GM23338 (cell line): Measurements from ENCODE around the gene OR5H6. TPM values are rescaled to one million over a fixed set of nuclear protein-coding genes. Genes with fewer than 3 reads are reported as not detected.
A peak's percentile ranks its signal among the peaks of the same experiment; 100 is the strongest.
"Not testable (repeated sequence)": the region's sequence is repeated elsewhere in the genome, so short reads cannot be mapped to it uniquely, and the experiment has no call there.

Experiments used
- ATAC-seq: fragments of 200-7000 bp; cut with Tn5 transposase; 3 replicates; pipeline ENCODE4 v1.9.1; 2020
- DNase-seq: peaks from one replicate; pipeline ENCODE4 v3.0.0-alpha.2; 2015; ENCODE audit warnings: low spot score
- H2AFZ ChIP-seq: fragments of 200-600 bp; sonication (generic); 2 replicates; pipeline ENCODE4 v1.8.0; 2016; ENCODE audit warnings: antibody characterized with exemption, mild to moderate bottlenecking, moderate library complexity
- H3F3A ChIP-seq: fragments of 200-600 bp; sonication (generic); replicated peaks from 2 replicates; pipeline ENCODE4 v1.8.0; 2017; ENCODE audit warnings: antibody characterized with exemption, mixed run types, low read depth
- H3K27ac ChIP-seq: fragments of 200-600 bp; sonication (generic); 2 replicates; pipeline ENCODE4 v1.6.1; 2016; ENCODE audit warnings: low read depth
- H3K27me3 ChIP-seq: fragments of 200-600 bp; sonication (generic); 2 replicates; pipeline ENCODE4 v1.8.0; 2016; ENCODE audit warnings: mild to moderate bottlenecking, mixed run types, moderate library complexity; ENCODE audit not compliant: insufficient read depth
- H3K36me3 ChIP-seq: fragments of 200-600 bp; sonication (generic); 2 replicates; pipeline ENCODE4 v1.8.0; 2016; ENCODE audit warnings: mild to moderate bottlenecking; ENCODE audit not compliant: insufficient read depth
- H3K4me1 ChIP-seq: fragments of 200-600 bp; sonication (generic); 2 replicates; pipeline ENCODE4 v1.8.0; 2016; ENCODE audit warnings: mild to moderate bottlenecking, moderate library complexity; ENCODE audit not compliant: insufficient read depth
- H3K4me2 ChIP-seq: fragments of 200-600 bp; sonication (generic); 2 replicates; pipeline ENCODE4 v1.7.1; 2017; ENCODE audit warnings: mixed run types
- H3K4me3 ChIP-seq: fragments of 200-600 bp; sonication (generic); 2 replicates; pipeline ENCODE4 v1.6.1; 2016; ENCODE audit warnings: mixed run types
- H3K79me2 ChIP-seq: fragments of 200-600 bp; sonication (generic); replicated peaks from 2 replicates; pipeline ENCODE4 v1.8.0; 2017; ENCODE audit warnings: mild to moderate bottlenecking; ENCODE audit not compliant: insufficient read depth
- H3K9me2 ChIP-seq: fragments of 200-600 bp; sonication (generic); 2 replicates; pipeline ENCODE4 v1.8.0; 2017; ENCODE audit not compliant: insufficient read depth
- H4K20me1 ChIP-seq: fragments of 200-600 bp; sonication (generic); replicated peaks from 2 replicates; pipeline ENCODE4 v1.8.0; 2017; ENCODE audit warnings: mild to moderate bottlenecking; ENCODE audit not compliant: insufficient read depth
- H3K27ac Mint-ChIP-seq: 2 replicates; pipeline ENCODE4 v1.8.0; 2020; ENCODE audit warnings: inconsistent platforms, mild to moderate bottlenecking, moderate library complexity, mixed read lengths
- H3K27me3 Mint-ChIP-seq: 3 replicates; pipeline ENCODE4 v1.8.0; 2022; ENCODE audit warnings: low read depth, mild to moderate bottlenecking, moderate library complexity, mixed read lengths, inconsistent platforms; ENCODE audit not compliant: insufficient read depth, poor library complexity
- H3K36me3 Mint-ChIP-seq: 3 replicates; pipeline ENCODE4 v1.8.0; 2021; ENCODE audit warnings: low read depth, mild to moderate bottlenecking, inconsistent platforms, moderate library complexity, mixed read lengths
- H3K4me1 Mint-ChIP-seq: 3 replicates; pipeline ENCODE4 v1.8.0; 2020; ENCODE audit warnings: mild to moderate bottlenecking, inconsistent platforms, mixed read lengths
- H3K4me3 Mint-ChIP-seq: 3 replicates; pipeline ENCODE4 v1.8.0; 2021; ENCODE audit warnings: moderate library complexity, mild to moderate bottlenecking, inconsistent platforms, mixed read lengths
- H3K9me3 Mint-ChIP-seq: 3 replicates; pipeline ENCODE4 v1.8.0; 2020; ENCODE audit warnings: moderate library complexity, mild to moderate bottlenecking, inconsistent platforms, mixed read lengths
- CREB1 ChIP-seq: fragments of 250-450 bp; sonication (Bioruptor Pico); IDR thresholded peaks from 2 replicates; pipeline ENCODE4 v1.5.0; 2020; ENCODE audit warnings: low read depth, mild to moderate bottlenecking, moderate library complexity
- CTCF ChIP-seq, 2 experiments: fragments of 200-600 bp in 1 of 2; sonication (generic) in 1 of 2; conservative IDR thresholded peaks; 2 replicates each; pipeline versions ENCODE4 v1.5.1 to v1.6.1; 2016 to 2017; ENCODE audit warnings: antibody characterized with exemption in 2 of 2, low read depth in 2 of 2, mild to moderate bottlenecking in 2 of 2, moderate library complexity in 1 of 2
- EZH2 ChIP-seq: fragments of 200-600 bp; sonication (generic); IDR thresholded peaks from one replicate; pipeline ENCODE4 v1.8.0; 2017; ENCODE audit warnings: antibody characterized with exemption, mild to moderate bottlenecking, low read depth; ENCODE audit not compliant: unreplicated experiment
- EZH2phosphoT487 ChIP-seq: fragments of 200-600 bp; sonication (generic); IDR thresholded peaks from one replicate; pipeline ENCODE4 v1.8.1; 2018; ENCODE audit warnings: antibody characterized with exemption; ENCODE audit not compliant: unreplicated experiment
- JUNB ChIP-seq: IDR thresholded peaks from one replicate; pipeline ENCODE4 v1.6.1; 2016; ENCODE audit warnings: antibody characterized with exemption; ENCODE audit not compliant: unreplicated experiment
- POLR2AphosphoS5 ChIP-seq: IDR thresholded peaks from 2 replicates; pipeline ENCODE4 v1.6.1; 2016; ENCODE audit warnings: antibody characterized with exemption, low read depth
- ZNF114 ChIP-seq: fragments of 250-450 bp; sonication (Bioruptor Pico); IDR thresholded peaks from 2 replicates; pipeline ENCODE4 v1.5.0; 2020; ENCODE audit warnings: mild to moderate bottlenecking, moderate library complexity
- polyA plus RNA-seq: library from polyadenylated mRNA; unstranded; fragments of >200 nt; fragmentation: Nextera tagmentation; extraction: Ambion mirVana; gene quantifications from 2 replicates; pipeline ENCODE4 v1.2.1, GENCODE V29; 2016
- total RNA-seq: library from RNA; depleted of rRNA; stranded (reverse); fragments of >200 nt; shearing (Covaris generic); gene quantifications from 2 replicates; pipeline ENCODE4 v1.2.3, GENCODE V29; 2014
- TF ChIP-seq, protein P1 (sequence below): IDR thresholded peaks from one replicate; pipeline ENCODE4 v1.6.1; 2018; ENCODE audit warnings: antibody characterized with exemption; ENCODE audit not compliant: unreplicated experiment

Gene OR5H6
- total and polyA plus RNA-seq, 2 experiments from 2014 or later = 0.37 TPM; not detected in 1

DNA sequence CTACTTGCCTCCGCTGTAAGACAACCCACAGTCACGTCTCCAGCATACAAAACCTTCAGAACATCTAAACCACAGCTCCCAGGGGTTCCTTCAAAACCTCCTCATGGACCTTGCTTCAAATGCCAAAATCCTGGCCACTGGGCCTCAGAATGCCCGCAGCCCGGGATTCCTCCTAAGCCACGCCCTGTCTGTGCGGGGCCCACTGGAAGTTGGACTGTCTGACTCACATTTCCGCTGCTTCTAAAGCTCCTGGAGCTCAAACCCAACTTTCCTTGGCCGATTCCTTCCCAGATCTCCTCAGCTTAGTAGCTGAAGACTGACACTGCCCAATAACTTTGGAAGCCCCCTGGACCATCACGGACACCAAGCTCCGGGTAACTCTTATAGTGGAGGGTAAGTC lies 17.9 kb upstream of the OR5H6 start:
- Histone ChIP-seq H2AFZ (no peak overlapping the region), H3K79me2 (no peaks in the 10 kb centered on the region), H3K4me3 (no peak overlapping the region), H3K36me3 (no peaks in the 10 kb centered on the region), H3K27ac (no peak overlapping the region), H3F3A (no peaks in the 10 kb centered on the region), H3K4me2 (no peak overlapping the region), H3K4me1 (peaks cover 21% of the 10 kb centered on the region), H3K9me2 (peaks cover 16% of the 10 kb centered on the region), H4K20me1 (no peaks in the 10 kb centered on the region), H3K27me3 (no peaks in the 10 kb centered on the region)
- TF ChIP-seq POLR2AphosphoS5 = no peak
- no peak for TF ChIP-seq EZH2phosphoT487
- TF ChIP-seq CREB1 = no peak
- TF ChIP-seq EZH2 = no peak
- no peak for TF ChIP-seq ZNF114 (CRISPR knock-in tag)
- no peak for TF ChIP-seq JUNB
- no peak for TF ChIP-seq CTCF (conservative IDR thresholded peaks at IDR 0.05; ENCODE audit: low read depth in 2 of 2)
- Mint-ChIP-seq H3K4me1 (peaks cover 15% of the 10 kb centered on the region), H3K4me3 (no peak overlapping the region), H3K9me3 (peaks cover 11% of the 10 kb centered on the region), H3K27ac (no peak overlapping the region), H3K27me3 (no peaks in the 10 kb centered on the region), H3K36me3 (peaks cover 7% of the 10 kb centered on the region; the same call in 2 of the 3 replicates)
- ATAC-seq = no peak
- DNase-seq = no peak

DNA sequence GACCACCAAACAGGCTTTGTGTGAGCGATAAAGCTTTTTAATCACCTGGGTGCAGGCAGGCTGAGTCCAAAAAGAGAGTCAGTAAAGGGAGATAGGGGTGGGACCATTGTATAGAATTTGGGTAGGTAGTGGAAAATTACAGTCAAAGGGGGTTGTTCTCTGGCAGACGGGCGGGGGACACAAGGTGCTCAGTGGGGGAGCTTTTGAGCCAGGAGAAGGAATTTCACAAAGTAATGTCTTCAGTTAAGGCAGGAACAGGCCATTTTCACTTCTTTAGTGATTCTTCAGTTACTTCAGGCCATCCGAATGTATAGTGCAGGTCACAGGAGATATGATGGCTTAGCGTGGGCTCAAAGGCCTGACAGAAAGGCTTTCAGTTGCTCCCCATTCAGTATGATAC lies 8.0 kb upstream of the OR5H6 start:
- H3K36me3 Mint-ChIP-seq, H3K9me2 ChIP-seq, H3K4me3 ChIP-seq, H3K36me3 ChIP-seq, H3K9me3 Mint-ChIP-seq, H2AFZ ChIP-seq, H3K4me1 ChIP-seq, H3K4me3 Mint-ChIP-seq, H4K20me1 ChIP-seq, H3F3A ChIP-seq, H3K79me2 ChIP-seq, H3K27me3 Mint-ChIP-seq, ATAC-seq, H3K27me3 ChIP-seq, H3K27ac ChIP-seq: not testable (repeated sequence)
- H3K27ac Mint-ChIP-seq = peak overlapping the region; percentile 46
- H3K4me1 Mint-ChIP-seq = peaks cover 12% of the 10 kb centered on the region
- DNase-seq = peak; percentile 45
- 0 out of 2 replicates have a peak overlapping the region, but pooled peaks have one; percentile 13 for H3K4me2 ChIP-seq

GRCh38 chr3:98259707-98260106 lies 4.3 kb upstream of the OR5H6 start:
- ATAC-seq (peak; percentile 67), DNase-seq (peak; percentile 75)
- H3K27me3 Mint-ChIP-seq = no peaks in the 10 kb centered on the region
- no peak overlapping the region for H3K27ac Mint-ChIP-seq
- no peak overlapping the region for H2AFZ ChIP-seq
- no peaks in the 10 kb centered on the region for H3F3A ChIP-seq
- H3K36me3 Mint-ChIP-seq = no peaks in the 10 kb centered on the region
- no peaks in the 10 kb centered on the region; the same call in 1 of the 3 replicates for H3K9me3 Mint-ChIP-seq
- H4K20me1 ChIP-seq = no peaks in the 10 kb centered on the region
- peak; percentile 49 to 60 for TF ChIP-seq CTCF (conservative IDR thresholded peaks at IDR 0.05; ENCODE audit: low read depth in 2 of 2)
- TF ChIP-seq, protein P1, sequence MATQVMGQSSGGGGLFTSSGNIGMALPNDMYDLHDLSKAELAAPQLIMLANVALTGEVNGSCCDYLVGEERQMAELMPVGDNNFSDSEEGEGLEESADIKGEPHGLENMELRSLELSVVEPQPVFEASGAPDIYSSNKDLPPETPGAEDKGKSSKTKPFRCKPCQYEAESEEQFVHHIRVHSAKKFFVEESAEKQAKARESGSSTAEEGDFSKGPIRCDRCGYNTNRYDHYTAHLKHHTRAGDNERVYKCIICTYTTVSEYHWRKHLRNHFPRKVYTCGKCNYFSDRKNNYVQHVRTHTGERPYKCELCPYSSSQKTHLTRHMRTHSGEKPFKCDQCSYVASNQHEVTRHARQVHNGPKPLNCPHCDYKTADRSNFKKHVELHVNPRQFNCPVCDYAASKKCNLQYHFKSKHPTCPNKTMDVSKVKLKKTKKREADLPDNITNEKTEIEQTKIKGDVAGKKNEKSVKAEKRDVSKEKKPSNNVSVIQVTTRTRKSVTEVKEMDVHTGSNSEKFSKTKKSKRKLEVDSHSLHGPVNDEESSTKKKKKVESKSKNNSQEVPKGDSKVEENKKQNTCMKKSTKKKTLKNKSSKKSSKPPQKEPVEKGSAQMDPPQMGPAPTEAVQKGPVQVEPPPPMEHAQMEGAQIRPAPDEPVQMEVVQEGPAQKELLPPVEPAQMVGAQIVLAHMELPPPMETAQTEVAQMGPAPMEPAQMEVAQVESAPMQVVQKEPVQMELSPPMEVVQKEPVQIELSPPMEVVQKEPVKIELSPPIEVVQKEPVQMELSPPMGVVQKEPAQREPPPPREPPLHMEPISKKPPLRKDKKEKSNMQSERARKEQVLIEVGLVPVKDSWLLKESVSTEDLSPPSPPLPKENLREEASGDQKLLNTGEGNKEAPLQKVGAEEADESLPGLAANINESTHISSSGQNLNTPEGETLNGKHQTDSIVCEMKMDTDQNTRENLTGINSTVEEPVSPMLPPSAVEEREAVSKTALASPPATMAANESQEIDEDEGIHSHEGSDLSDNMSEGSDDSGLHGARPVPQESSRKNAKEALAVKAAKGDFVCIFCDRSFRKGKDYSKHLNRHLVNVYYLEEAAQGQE = no peak
- H3K27me3 ChIP-seq = no peaks in the 10 kb centered on the region
- H3K4me3 ChIP-seq = no peak overlapping the region
- no peaks in the 10 kb centered on the region; the same call in 1 of the 2 replicates for H3K9me2 ChIP-seq
- peaks cover 12% of the 10 kb centered on the region for H3K4me1 Mint-ChIP-seq
- H3K27ac ChIP-seq = no peak overlapping the region
- peaks cover 12% of the 10 kb centered on the region for H3K4me1 ChIP-seq
- no peaks in the 10 kb centered on the region for H3K79me2 ChIP-seq
- H3K36me3 ChIP-seq = no peaks in the 10 kb centered on the region
- H3K4me2 ChIP-seq = no peak overlapping the region
- H3K4me3 Mint-ChIP-seq = no peak overlapping the region
